BLaER1 (cell line): Measurements from ENCODE around the gene HRH4.

ENCODE experiments used
- H3K27ac ChIP-seq: shearing (Covaris generic); formaldehyde crosslinking; 2 replicates; pipeline ENCODE4 v1.8.1; 2022
- H3K27me3 ChIP-seq: shearing (Covaris generic); formaldehyde crosslinking; 2 replicates; pipeline ENCODE4 v1.8.1; 2022
- H3K36me3 ChIP-seq: shearing (Covaris generic); formaldehyde crosslinking; 2 replicates; pipeline ENCODE4 v1.8.1; 2022
- H3K4me1 ChIP-seq: shearing (Covaris generic); formaldehyde crosslinking; 2 replicates; pipeline ENCODE4 v1.8.1; 2022
- H3K4me2 ChIP-seq: shearing (Covaris generic); formaldehyde crosslinking; 2 replicates; pipeline ENCODE4 v1.8.1; 2022
- H3K4me3 ChIP-seq: shearing (Covaris generic); formaldehyde crosslinking; 2 replicates; pipeline ENCODE4 v1.8.1; 2022
- H3K9ac ChIP-seq: shearing (Covaris generic); formaldehyde crosslinking; 2 replicates; pipeline ENCODE4 v1.8.1; 2022
- H3K9me3 ChIP-seq: shearing (Covaris generic); formaldehyde crosslinking; 2 replicates; pipeline ENCODE4 v1.8.1; 2022
- H4K20me1 ChIP-seq: shearing (Covaris generic); formaldehyde crosslinking; 2 replicates; pipeline ENCODE4 v1.8.1; 2022
- Cebpa-rat ChIP-seq: shearing (Covaris generic); IDR thresholded peaks from 2 replicates; pipeline ENCODE4 v1.8.1; 2022

The HRH4 gene

DNA sequence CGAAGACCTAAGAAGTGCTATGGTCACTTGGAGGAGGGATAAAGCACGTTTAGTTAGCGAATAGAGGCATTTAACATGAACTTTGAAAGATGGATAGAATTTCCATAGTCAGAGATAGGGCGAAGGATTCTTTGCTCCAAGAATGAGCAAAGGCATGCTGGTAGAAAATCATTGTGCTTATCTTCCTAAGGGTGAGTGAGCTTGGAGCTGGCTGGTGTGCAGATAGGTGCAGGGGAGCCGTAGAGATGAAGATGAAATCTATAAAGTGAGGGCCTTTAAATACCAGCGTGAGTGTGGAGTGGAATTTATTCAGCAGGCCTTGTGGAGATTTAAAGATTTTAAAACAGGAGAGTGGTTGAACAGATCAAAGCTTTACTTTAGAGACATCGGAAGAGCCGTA lies 1.6 kb downstream of the HRH4 start:
- no peak overlapping the region for H3K4me2 ChIP-seq
- H3K4me1 ChIP-seq: no peaks in the 10 kb centered on the region
- no peak overlapping the region for H3K9ac ChIP-seq
- no peaks in the 10 kb centered on the region; the same call in 1 of the 2 replicates for H3K9me3 ChIP-seq
- no peaks in the 10 kb centered on the region for H4K20me1 ChIP-seq
- H3K27ac ChIP-seq: no peak overlapping the region
- no peak overlapping the region for H3K4me3 ChIP-seq
- H3K27me3 ChIP-seq: no peaks in the 10 kb centered on the region
- no peaks in the 10 kb centered on the region for H3K36me3 ChIP-seq
- no peak for TF ChIP-seq Cebpa-rat

DNA sequence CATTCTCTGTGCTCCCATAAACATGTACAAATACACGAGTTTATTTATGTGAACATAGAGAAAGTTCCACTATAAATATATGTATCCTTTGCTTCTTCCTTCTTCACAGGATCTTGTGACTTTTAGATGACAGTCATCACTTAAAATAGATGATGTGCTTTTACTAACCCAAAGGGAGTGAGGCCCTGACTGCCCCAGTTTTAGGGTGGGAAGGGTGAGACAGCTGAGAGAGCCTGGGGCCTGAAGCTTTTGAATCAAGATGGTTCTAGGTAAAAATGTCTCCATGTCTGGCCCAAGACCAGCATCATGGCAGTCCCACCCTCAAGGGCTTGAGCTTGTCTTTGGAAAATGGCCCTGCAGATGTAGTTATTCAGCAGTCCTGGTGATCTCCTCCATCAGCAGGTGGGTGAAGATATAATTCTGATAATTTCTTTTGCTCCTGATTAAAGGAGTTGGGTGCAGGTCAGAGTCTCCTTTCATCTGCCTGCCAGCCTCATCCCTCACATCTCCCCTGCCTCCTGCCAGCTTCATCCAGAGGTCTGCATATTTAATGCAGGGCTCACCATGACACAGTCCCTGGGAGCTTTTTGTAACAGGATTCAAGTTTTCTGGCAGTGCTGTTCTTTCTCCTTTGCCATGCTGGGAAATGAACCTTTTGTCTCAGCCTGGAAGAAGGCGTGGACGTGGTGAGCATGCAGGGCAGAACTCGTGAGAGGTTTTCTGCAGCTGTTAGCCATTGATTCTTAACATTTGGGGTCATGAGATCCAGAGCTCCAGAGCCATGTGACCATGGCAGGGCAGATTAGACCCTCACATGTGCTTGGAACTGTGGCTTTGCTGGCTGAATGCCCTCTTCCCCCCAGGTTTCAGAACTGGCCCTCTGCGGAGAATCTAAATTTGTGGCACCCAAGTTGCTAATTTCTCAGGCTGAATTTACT lies 2.7 kb downstream of the HRH4 start:
- H3K27ac ChIP-seq: no peak overlapping the region
- no peak for TF ChIP-seq Cebpa-rat
- H3K36me3 ChIP-seq: no peaks in the 10 kb centered on the region
- no peaks in the 10 kb centered on the region for H3K27me3 ChIP-seq
- H4K20me1 ChIP-seq: no peaks in the 10 kb centered on the region
- no peaks in the 10 kb centered on the region for H3K4me1 ChIP-seq
- H3K4me2 ChIP-seq: no peak overlapping the region
- H3K9me3 ChIP-seq: no peaks in the 10 kb centered on the region; the same call in 1 of the 2 replicates
- no peak overlapping the region for H3K9ac ChIP-seq
- no peak overlapping the region for H3K4me3 ChIP-seq

DNA sequence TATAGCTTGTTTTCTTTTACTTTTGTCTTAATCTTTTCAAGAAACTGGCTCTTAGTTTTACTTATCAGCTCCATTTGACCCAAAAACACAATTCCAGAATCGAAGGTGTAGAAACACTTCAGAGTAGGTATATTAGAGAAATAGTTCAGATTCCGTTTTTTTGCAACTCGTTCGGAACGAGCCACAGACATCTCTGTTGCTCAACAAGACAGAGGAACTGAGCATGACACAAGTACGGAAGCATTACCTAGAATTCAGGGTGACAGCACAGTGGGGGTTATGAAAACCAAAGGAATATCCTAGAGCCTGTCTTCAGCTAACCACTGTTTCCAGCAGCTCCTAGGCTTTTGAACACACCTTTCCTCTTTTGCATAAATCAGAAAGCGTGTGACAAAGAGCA lies 5.0 kb downstream of the HRH4 start:
- no peak overlapping the region for H3K4me3 ChIP-seq
- H3K9ac ChIP-seq: no peak overlapping the region
- H3K4me1 ChIP-seq: no peaks in the 10 kb centered on the region
- no peaks in the 10 kb centered on the region for H3K36me3 ChIP-seq
- no peaks in the 10 kb centered on the region for H4K20me1 ChIP-seq
- no peaks in the 10 kb centered on the region for H3K27me3 ChIP-seq
- no peaks in the 10 kb centered on the region for H3K9me3 ChIP-seq
- no peak overlapping the region for H3K27ac ChIP-seq
- no peak overlapping the region for H3K4me2 ChIP-seq
- no peak for TF ChIP-seq Cebpa-rat

DNA sequence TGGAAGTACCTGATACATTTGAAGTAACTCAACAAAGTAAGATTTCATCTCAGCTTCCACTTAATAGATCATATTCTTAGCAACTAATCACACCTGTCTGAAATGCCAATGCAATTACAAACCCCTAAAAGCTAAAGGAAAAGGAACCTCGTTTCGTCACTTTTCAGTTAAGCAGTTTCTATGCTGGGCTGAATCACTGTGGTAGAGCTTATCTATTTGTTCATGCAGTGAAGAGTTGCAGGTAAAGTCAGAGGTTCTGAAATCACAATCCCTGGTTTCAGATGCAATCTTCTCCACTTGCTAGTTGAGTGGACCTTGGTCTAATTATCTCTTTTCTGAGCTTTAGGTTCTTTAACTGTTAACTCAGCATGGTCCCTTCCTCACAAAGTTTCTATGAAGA lies 6.3 kb downstream of the HRH4 start:
- Histone ChIP-seq H3K27me3 (no peaks in the 10 kb centered on the region), H3K4me3 (no peak overlapping the region), H3K4me1 (no peaks in the 10 kb centered on the region), H3K36me3 (no peaks in the 10 kb centered on the region), H3K4me2 (no peak overlapping the region), H4K20me1 (no peaks in the 10 kb centered on the region), H3K9me3 (no peaks in the 10 kb centered on the region), H3K9ac (no peak overlapping the region), H3K27ac (no peak overlapping the region)
- TF ChIP-seq Cebpa-rat: no peak

GRCh38 chr18:24470022-24470618 lies 9.7 kb downstream of the HRH4 start:
- Histone ChIP-seq H3K4me2 (no peak overlapping the region), H3K9ac (no peak overlapping the region), H3K27me3 (no peaks in the 10 kb centered on the region), H3K4me3 (no peak overlapping the region), H3K27ac (no peak overlapping the region), H4K20me1 (no peaks in the 10 kb centered on the region), H3K4me1 (no peaks in the 10 kb centered on the region), H3K9me3 (no peaks in the 10 kb centered on the region), H3K36me3 (no peaks in the 10 kb centered on the region)
- no peak for TF ChIP-seq Cebpa-rat

DNA sequence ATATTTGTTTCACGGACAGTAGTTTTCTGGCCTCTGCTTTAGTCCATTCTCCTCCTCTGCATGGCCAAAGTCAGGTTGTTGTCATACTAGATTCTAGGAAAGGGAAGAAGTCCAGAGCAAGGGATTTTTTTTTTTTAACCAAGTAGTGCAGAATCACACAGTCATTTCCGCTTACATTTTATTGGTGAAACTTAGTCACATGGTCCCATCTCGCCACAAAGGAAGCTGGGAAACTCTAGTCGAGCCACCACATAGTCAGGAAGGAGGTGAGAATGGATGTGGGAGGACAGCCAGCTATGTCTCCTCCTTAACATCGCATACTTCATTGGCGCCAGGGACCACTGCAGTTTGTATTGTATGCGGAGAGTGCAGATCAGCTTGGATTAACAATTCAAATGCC lies 10.4 kb downstream of the HRH4 start:
- Histone ChIP-seq H3K4me3 (no peak overlapping the region), H3K9ac (no peak overlapping the region), H3K9me3 (no peaks in the 10 kb centered on the region), H3K27ac (no peak overlapping the region), H3K27me3 (no peaks in the 10 kb centered on the region), H3K4me2 (no peak overlapping the region), H3K4me1 (no peaks in the 10 kb centered on the region), H3K36me3 (no peaks in the 10 kb centered on the region), H4K20me1 (no peaks in the 10 kb centered on the region)
- TF ChIP-seq Cebpa-rat: no peak

- no peak for TF ChIP-seq Cebpa-rat
- no peak overlapping the region for H3K9ac ChIP-seq
- no peaks in the 10 kb centered on the region for H3K4me1 ChIP-seq
- H4K20me1 ChIP-seq: no peaks in the 10 kb centered on the region
- H3K36me3 ChIP-seq: no peaks in the 10 kb centered on the region
- no peaks in the 10 kb centered on the region for H3K9me3 ChIP-seq
- H3K27ac ChIP-seq: no peak overlapping the region
- no peaks in the 10 kb centered on the region for H3K27me3 ChIP-seq
- no peak overlapping the region for H3K4me3 ChIP-seq
- no peak overlapping the region for H3K4me2 ChIP-seq
These were observed 12.2 kb downstream of the HRH4 start for GRCh38 chr18:24472591-24472990.

DNA sequence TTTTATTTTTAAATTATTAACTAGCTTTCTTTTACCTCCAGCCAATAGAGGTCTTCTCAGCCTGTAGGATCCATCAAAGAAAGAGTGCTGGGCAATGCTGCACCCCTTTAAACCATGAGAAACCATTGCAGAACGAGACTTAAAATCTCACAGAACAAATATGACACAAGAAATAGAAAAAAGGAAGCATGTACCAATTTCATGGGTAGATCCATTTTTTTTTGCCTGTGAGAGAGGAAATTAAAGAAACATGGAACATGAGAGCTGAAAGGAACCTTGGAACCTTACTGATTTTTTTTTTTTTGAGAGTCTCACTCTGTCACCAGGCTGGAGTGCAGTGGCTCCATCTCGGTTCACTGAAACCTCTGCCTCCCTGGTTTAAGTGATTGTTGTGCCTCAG lies 14.0 kb downstream of the HRH4 start:
- Histone ChIP-seq H4K20me1 (no peaks in the 10 kb centered on the region), H3K9me3 (no peaks in the 10 kb centered on the region), H3K4me2 (no peak overlapping the region), H3K4me1 (no peaks in the 10 kb centered on the region), H3K36me3 (no peaks in the 10 kb centered on the region), H3K9ac (no peak overlapping the region), H3K27me3 (no peaks in the 10 kb centered on the region), H3K4me3 (no peak overlapping the region), H3K27ac (no peak overlapping the region)
- no peak for TF ChIP-seq Cebpa-rat

DNA sequence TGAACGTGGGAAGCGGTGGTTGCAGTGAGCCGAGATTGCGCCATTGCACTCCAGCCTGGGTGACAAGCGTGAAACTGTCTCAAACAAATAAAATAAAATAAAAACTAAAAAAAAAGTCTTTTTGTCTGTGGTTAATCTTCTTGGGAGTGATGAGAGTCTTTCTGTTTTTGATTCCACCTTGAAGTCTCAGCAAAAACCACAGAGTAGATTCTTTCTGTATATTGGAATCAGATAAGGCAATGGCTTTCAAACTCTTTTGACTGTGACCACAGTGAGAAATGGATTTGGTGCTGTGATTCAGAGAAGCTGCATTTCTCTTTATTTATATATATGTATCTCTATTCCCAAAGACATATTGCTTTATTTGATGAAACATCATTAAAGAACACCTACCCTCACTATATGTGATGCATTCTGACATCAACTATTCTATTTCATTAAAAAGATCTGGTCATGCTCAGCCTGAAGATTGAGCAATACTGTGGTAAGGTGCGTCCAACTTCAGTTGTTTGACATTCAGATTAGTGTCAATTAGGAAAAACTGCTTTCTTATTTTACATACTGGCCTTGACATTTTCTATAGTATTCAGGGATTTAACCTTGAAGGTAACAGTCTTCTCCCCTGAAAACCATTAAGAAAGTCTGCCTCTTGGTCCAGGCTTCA lies 15.6 kb downstream of the HRH4 start:
- Histone ChIP-seq H3K9me3 (no peaks in the 10 kb centered on the region), H3K27me3 (no peaks in the 10 kb centered on the region), H3K4me1 (no peaks in the 10 kb centered on the region), H3K36me3 (no peaks in the 10 kb centered on the region), H3K4me3 (no peak overlapping the region), H3K9ac (no peak overlapping the region), H3K27ac (no peak overlapping the region), H4K20me1 (no peaks in the 10 kb centered on the region), H3K4me2 (no peak overlapping the region)
- TF ChIP-seq Cebpa-rat: no peak

DNA sequence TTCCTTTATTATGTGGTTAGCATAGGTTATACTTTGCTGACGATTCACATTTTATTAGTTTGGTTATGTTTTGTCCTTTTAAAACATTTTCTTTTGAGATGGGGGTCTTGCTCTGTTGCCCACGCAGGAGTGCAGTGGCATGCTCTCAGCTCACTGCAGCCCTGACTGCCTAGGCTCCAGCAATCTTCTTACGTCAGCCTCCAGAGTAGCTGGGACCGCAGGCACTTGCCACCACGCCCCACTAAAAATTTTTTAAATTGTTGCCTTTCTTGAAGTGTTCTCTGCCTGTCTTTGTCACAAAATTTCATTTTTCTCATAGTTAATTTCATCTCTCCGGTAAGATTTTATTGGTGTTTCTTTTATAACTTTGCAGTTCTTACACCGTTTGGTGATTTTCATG lies 18.9 kb downstream of the HRH4 start:
- H3K9me3 ChIP-seq: no peaks in the 10 kb centered on the region
- H3K27ac ChIP-seq: no peak overlapping the region
- no peaks in the 10 kb centered on the region for H3K27me3 ChIP-seq
- no peaks in the 10 kb centered on the region for H3K36me3 ChIP-seq
- H3K4me2 ChIP-seq: no peak overlapping the region
- H3K4me1 ChIP-seq: peaks cover 5% of the 10 kb centered on the region; the same call in 1 of the 2 replicates
- no peak for TF ChIP-seq Cebpa-rat
- no peaks in the 10 kb centered on the region for H4K20me1 ChIP-seq
- H3K9ac ChIP-seq: no peak overlapping the region
- no peak overlapping the region for H3K4me3 ChIP-seq
